GM21526 (cell line): ENCODE measurements around the gene NIM1K.
"Not testable (repeated sequence)": the region's sequence is repeated elsewhere in the genome, so short reads cannot be mapped to it uniquely, and the experiment has no call there.

Source experiments
- ATAC-seq: cut with Tn5 transposase; IDR thresholded peaks from one replicate; pipeline ENCODE4 v1.9.1; 2021; ENCODE audit warnings: moderate library complexity; ENCODE audit not compliant: unreplicated experiment, low FRiP score

NIM1K gene

GRCh38 chr5:43225649-43226245 is 33.7 kb downstream of the NIM1K start:
- ATAC-seq, result no peak

GRCh38 chr5:43227655-43228054 is 35.6 kb downstream of the NIM1K start:
- no peak for ATAC-seq

GRCh38 chr5:43230707-43231106 is 38.7 kb downstream of the NIM1K start:
- ATAC-seq, result no peak

- ATAC-seq, result no peak
These were observed 40.0 kb downstream of the NIM1K start for GRCh38 chr5:43231977-43232376.

- ATAC-seq, result no peak
These were observed 41.2 kb downstream of the NIM1K start for GRCh38 chr5:43232943-43233833.

GRCh38 chr5:43233946-43234345 is 41.9 kb downstream of the NIM1K start:
- no peak for ATAC-seq

GRCh38 chr5:43236653-43237355 is 44.8 kb downstream of the NIM1K start:
- no peak for ATAC-seq

- ATAC-seq, result no peak
These were observed 50.2 kb downstream of the NIM1K start for GRCh38 chr5:43242196-43242595.

GRCh38 chr5:43243270-43243669 is 51.2 kb downstream of the NIM1K start:
- ATAC-seq, result no peak

GRCh38 chr5:43244823-43245565 is 53.0 kb downstream of the NIM1K start:
- peak; percentile 68 for ATAC-seq

- ATAC-seq, result peak; percentile 45
These were observed 53.8 kb downstream of the NIM1K start for GRCh38 chr5:43245724-43246385.

- no peak for ATAC-seq
These were observed 59.7 kb downstream of the NIM1K start for GRCh38 chr5:43251754-43252153.

GRCh38 chr5:43255704-43256103 is 63.7 kb downstream of the NIM1K start:
- no peak for ATAC-seq

- ATAC-seq, result no peak
These were observed 64.4 kb downstream of the NIM1K start for GRCh38 chr5:43256261-43256966.

- no peak for ATAC-seq
These were observed 66.1 kb downstream of the NIM1K start for GRCh38 chr5:43258116-43258515.

GRCh38 chr5:43262269-43262668 is 70.2 kb downstream of the NIM1K start:
- ATAC-seq, result not testable (repeated sequence)

- ATAC-seq, result no peak
These were observed 76.3 kb downstream of the NIM1K start for GRCh38 chr5:43268188-43268820.

GRCh38 chr5:43270645-43271044 is 78.6 kb downstream of the NIM1K start:
- no peak for ATAC-seq

- ATAC-seq, result no peak
These were observed 81.5 kb downstream of the NIM1K start for GRCh38 chr5:43273552-43273951.
